Common myeloid progenitor, CD34-positive (primary cell): ENCODE data around the gene SMARCC1.

ENCODE experiments used
- CTCF ChIA-PET: fragments of 350-600 bp; sonication (Branson Sonifier 250); formaldehyde crosslinking; loops from one replicate; lab custom pipeline; 2021; ENCODE audit warnings: antibody characterized with exemption; lab: Charles Lee
- POLR2A ChIA-PET: fragments of 350-600 bp; sonication (Branson Sonifier 250); formaldehyde crosslinking; loops from one replicate; lab custom pipeline; 2021; ENCODE audit warnings: antibody characterized with exemption; lab: Charles Lee
- DNase-seq, 3 donors: peaks; one replicate each; pipeline versions ENCODE4 v3.0.0 to v3.0.0-alpha.2; 2013
- H3K27ac ChIP-seq, 2 experiments: 1 replicate in 1 of 2; 2 replicates in 1 of 2; pipeline ENCODE4 v1.7.0; 2013; ENCODE audit warnings: inconsistent platforms in 2 of 2, low read length in 2 of 2, mild to moderate bottlenecking in 2 of 2, low read depth in 1 of 2, moderate library complexity in 1 of 2; ENCODE audit not compliant: severe bottlenecking in 2 of 2, insufficient read depth in 1 of 2, poor library complexity in 1 of 2
- H3K27me3 ChIP-seq, 5 experiments: replicated peaks in 2 of 5; 1 replicate in 3 of 5; 2 replicates in 2 of 5; pipeline versions ENCODE4 v1.6.1 to v1.7.0; 2013; ENCODE audit warnings: low read length in 4 of 5, mild to moderate bottlenecking in 2 of 5, moderate library complexity in 2 of 5, inconsistent platforms in 1 of 5; ENCODE audit not compliant: insufficient read depth in 5 of 5, control insufficient read depth in 4 of 5
- H3K36me3 ChIP-seq, 4 experiments: 1 replicate in 2 of 4; 2 replicates in 2 of 4; pipeline versions ENCODE4 v1.6.1 to v1.7.0; 2013; ENCODE audit warnings: low read length in 3 of 4, control low read depth in 1 of 4, mild to moderate bottlenecking in 1 of 4; ENCODE audit not compliant: control insufficient read depth in 4 of 4, insufficient read depth in 4 of 4
- H3K4me1 ChIP-seq, 4 experiments: 1 replicate in 3 of 4; 2 replicates in 1 of 4; pipeline versions ENCODE4 v1.6.1 to v1.7.1; 2013; ENCODE audit warnings: low read length in 3 of 4, mild to moderate bottlenecking in 3 of 4, control low read depth in 1 of 4, inconsistent platforms in 1 of 4, moderate library complexity in 1 of 4; ENCODE audit not compliant: control insufficient read depth in 4 of 4, insufficient read depth in 4 of 4; ENCODE audit errors: control extremely low read depth in 1 of 4
- H3K4me3 ChIP-seq, 7 experiments: 1 replicate in 4 of 7; 2 replicates in 3 of 7; pipeline versions ENCODE4 v1.5.1 to v1.7.0; 2013; ENCODE audit warnings: mild to moderate bottlenecking in 7 of 7, low read length in 6 of 7, moderate library complexity in 6 of 7, inconsistent platforms in 2 of 7, low read depth in 2 of 7, control low read depth in 1 of 7; ENCODE audit not compliant: insufficient read depth in 4 of 7, control insufficient read depth in 1 of 7; ENCODE audit errors: extremely low read depth in 1 of 7
- H3K9me3 ChIP-seq, 5 experiments: 1 replicate in 4 of 5; 2 replicates in 1 of 5; pipeline versions ENCODE4 v1.6.1 to v1.7.1; 2013; ENCODE audit warnings: low read length in 4 of 5, mild to moderate bottlenecking in 2 of 5, inconsistent platforms in 1 of 5, low read depth in 1 of 5, moderate library complexity in 1 of 5; ENCODE audit not compliant: control insufficient read depth in 4 of 5, insufficient read depth in 2 of 5; ENCODE audit errors: control extremely low read depth in 1 of 5
- WGBS: methylation state at CpG from one replicate; pipeline ENCODE4 v1.1.5; 2013; ENCODE audit not compliant: insufficient coverage; 5-methylcytosine and 5-hydroxymethylcytosine counted together

The SMARCC1 gene

DNA sequence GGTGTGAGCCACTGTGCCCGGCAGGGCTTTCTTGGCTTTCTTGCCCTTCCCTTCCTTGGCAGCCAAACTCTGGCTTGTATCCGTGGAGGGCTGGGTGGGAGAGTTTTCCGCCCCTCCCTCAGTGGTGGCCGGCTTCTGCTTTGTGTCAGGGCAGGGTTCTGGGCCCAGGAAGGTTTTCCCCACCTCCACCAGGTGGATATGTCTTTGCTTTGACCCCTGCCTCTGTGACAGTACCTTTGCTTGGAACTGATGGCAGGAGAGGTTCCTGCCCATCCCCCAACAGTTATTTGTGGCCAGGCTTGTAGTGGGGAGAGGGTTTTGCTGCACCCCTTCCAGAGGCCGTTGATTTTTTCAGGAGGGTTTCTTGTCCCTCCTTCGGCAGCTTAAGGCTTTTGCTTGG is 227.4 kb downstream of the SMARCC1 start:
- H3K4me3 ChIP-seq = no peak overlapping the region
- POLR2A ChIA-PET = no interaction called here
- CTCF ChIA-PET = no interaction called here
- H3K27me3 ChIP-seq = peaks cover 0 to 4% (median 0%) of the 10 kb centered on the region in 5 experiments
- no peak overlapping the region for H3K27ac ChIP-seq
- 98% methylated on average over 6 of the region's 6 CpGs for WGBS
- no peak for DNase-seq
- no peaks in the 10 kb centered on the region for H3K4me1 ChIP-seq
- H3K36me3 ChIP-seq = no peaks in the 10 kb centered on the region
- peaks cover 0 to 8% (median 0%) of the 10 kb centered on the region in 5 experiments for H3K9me3 ChIP-seq

DNA sequence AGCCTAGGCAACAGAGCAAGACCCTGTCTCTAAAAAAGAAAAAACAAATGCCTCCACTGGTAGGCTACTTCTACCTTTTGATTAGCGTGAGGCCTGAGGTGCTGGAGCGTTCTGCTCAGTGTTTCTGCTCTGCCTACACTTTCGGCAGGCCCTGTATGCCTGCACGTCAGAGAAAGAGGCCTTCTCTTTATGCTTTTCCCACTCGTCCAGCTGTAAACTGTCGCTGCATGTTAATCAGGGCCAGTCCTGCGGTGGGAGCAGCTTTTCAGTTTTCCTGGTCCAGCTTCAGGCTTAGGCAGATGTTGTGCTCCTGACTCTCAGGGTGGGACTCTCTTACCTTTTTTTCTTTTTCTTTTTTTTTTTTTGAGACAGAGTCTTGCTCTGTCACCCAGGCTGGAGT is 228.3 kb downstream of the SMARCC1 start:
- no peak for DNase-seq
- ChIA-PET CTCF (interaction anchor here (0.5 kb wide), 1 partner anchor 11 kb away, joined by 3 read pairs; no protein-coding TSS in a partner anchor), POLR2A (no interaction called here)

DNA sequence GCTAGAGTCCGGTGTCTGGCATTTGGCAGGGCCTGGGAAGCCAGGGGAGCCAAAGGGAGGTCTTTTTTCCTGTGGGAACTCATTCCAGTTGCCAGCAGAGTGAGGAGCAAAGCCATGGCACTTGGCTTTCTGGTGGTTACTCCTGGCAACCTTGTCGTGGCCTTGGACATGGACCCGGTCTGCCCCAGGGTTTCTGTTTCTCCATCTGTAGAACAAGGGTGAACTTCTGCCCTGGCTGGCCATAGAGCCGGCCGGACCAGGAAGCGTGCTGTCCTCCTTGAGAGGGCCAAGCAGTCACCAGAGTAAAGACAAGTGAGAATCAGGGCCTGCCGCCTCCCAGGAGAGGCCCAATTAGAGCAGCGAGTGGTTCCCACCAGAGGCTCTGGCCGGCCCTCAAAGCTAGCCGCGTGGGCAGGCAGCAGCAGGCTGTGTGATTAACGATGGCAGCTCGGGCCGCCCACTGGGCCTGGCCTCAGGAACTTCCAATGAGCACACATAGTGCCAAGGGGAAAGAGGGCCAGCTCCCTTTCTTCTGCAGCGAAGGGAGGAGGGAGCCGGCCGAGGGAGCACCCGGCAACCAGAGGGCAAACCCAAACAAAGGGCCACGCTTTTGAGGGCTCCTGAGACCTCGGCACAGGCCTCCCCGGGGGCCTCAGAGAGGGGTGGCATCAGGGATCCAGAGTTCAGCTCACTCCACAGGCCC is 239.1 kb downstream of the SMARCC1 start:
- Histone ChIP-seq H3K9me3 (no peaks in the 10 kb centered on the region), H3K4me1 (peaks cover 0 to 2% (median 0%) of the 10 kb centered on the region in 4 experiments), H3K27ac (no peak overlapping the region), H3K27me3 (no peaks in the 10 kb centered on the region), H3K36me3 (no peaks in the 10 kb centered on the region), H3K4me3 (no peak overlapping the region)
- ChIA-PET CTCF (interaction anchor here (0.6 to 2.1 kb wide), 3 partner anchors 9 to 79 kb away, joined by 3 to 7 read pairs (median 3); no protein-coding TSS in a partner anchor), POLR2A (no interaction called here)
- DNase-seq = no peak
- WGBS = 94% methylated on average over 18 of the region's 21 CpGs

More for the DNA sequence above, 228.3 kb downstream of the SMARCC1 start:
- no peaks in the 10 kb centered on the region for H3K36me3 ChIP-seq
- peaks cover 0 to 8% (median 0%) of the 10 kb centered on the region in 5 experiments for H3K9me3 ChIP-seq
- 99% methylated on average over 7 of the region's 7 CpGs for WGBS
- no peak overlapping the region for H3K27ac ChIP-seq
- no peaks in the 10 kb centered on the region for H3K4me1 ChIP-seq
- H3K27me3 ChIP-seq = peaks cover 0 to 4% (median 1%) of the 10 kb centered on the region in 5 experiments
- no peak overlapping the region for H3K4me3 ChIP-seq

DNA sequence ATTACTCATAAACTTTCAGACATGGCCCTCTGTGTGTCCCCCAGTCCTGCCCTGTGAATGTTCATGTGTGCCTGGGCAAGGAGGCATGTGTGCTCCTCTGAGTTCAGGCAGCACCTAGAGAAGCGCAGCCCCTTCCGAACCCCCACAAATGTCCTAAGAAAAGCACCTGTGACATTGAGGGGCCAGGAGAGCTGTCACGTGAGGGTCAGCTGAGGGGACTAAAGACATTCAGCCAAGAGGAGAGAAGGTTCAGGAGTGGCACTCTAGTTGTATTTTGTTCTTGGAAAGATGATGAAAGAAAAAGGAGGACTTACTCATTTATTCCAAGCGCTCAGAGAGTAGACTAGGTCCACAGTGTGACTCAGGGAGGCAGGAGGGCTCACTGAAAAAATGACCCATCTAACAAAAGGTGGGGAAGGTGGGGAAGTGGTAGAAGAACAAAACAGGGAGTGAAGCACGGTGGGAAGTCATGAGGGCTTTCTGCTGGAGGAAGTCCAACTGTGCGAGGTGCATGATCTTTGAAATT is 240.0 kb downstream of the SMARCC1 start:
- H3K27ac ChIP-seq = no peak overlapping the region
- WGBS = 53% methylated on average over 4 of the region's 6 CpGs
- no peak for DNase-seq
- POLR2A ChIA-PET = no interaction called here
- no peak overlapping the region for H3K4me3 ChIP-seq
- CTCF ChIA-PET = interaction anchor here (2.1 kb wide), 1 partner anchor 8 kb away, joined by 7 read pairs; no protein-coding TSS in a partner anchor
- no peaks in the 10 kb centered on the region for H3K9me3 ChIP-seq
- H3K27me3 ChIP-seq = no peaks in the 10 kb centered on the region
- H3K36me3 ChIP-seq = no peaks in the 10 kb centered on the region
- peaks cover 0 to 2% (median 0%) of the 10 kb centered on the region in 4 experiments for H3K4me1 ChIP-seq

DNA sequence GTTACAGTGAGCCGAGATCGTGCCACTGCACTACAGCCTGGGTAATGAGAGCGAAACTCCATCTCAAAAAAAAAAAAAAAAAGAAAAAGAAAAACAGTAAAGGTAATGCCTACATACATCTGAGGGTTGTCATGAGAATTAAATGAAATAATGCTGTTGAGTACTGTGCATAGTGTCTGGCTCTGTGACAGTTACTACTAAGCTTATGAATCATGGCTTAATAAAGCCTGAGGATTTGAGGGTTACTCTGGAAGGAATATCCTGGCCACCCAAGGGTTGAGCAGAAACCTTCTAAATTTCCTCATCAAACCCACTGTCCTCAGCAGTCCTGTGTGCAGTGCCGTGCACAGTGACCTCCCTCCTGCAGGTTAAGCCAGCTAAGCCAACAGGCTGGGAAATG is 241.4 kb downstream of the SMARCC1 start:
- ChIA-PET CTCF (interaction anchor here (1.1 to 1.4 kb wide), 2 partner anchors 16 to 19 kb away, joined by 4 to 5 read pairs; no protein-coding TSS in a partner anchor), POLR2A (no interaction called here)
- 100% methylated on average over 1 of the region's 4 CpGs for WGBS
- Histone ChIP-seq H3K27ac (no peak overlapping the region), H3K4me1 (peaks cover 0 to 2% (median 0%) of the 10 kb centered on the region in 4 experiments), H3K4me3 (no peak overlapping the region), H3K27me3 (no peaks in the 10 kb centered on the region), H3K9me3 (no peaks in the 10 kb centered on the region), H3K36me3 (no peaks in the 10 kb centered on the region)
- DNase-seq = no peak

DNA sequence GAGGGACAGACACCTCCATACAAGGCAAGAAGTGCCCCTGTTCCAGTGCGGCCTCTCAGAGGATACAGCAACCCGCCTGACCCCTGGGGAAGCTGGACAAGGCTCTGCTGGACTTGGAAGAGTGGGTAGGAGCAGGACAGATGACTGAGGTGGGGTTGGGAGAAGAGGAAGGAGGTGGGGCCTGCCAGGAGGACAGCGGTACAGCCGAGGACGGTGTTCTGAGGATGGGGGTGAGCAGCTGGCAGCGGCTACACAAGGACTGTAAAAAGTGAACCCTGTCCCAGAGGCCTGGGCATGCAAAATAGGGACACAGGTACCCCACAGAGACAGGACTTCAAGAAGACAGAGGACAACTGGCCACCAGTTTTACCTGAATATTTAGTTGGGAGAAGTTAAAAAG is 244.7 kb downstream of the SMARCC1 start:
- H3K27me3 ChIP-seq = no peaks in the 10 kb centered on the region
- ChIA-PET CTCF (interaction anchor here (1.8 kb wide), 1 partner anchor 15 kb away, joined by 6 read pairs; no protein-coding TSS in a partner anchor), POLR2A (no interaction called here)
- H3K4me3 ChIP-seq = no peak overlapping the region
- 100% methylated on average over 4 of the region's 6 CpGs for WGBS
- H3K9me3 ChIP-seq = no peaks in the 10 kb centered on the region
- DNase-seq = no peak
- H3K27ac ChIP-seq = no peak overlapping the region
- H3K4me1 ChIP-seq = no peaks in the 10 kb centered on the region
- H3K36me3 ChIP-seq = no peaks in the 10 kb centered on the region
